ENCODE measurements around the gene ALG1. TPM values are rescaled to one million over a fixed set of nuclear protein-coding genes. Genes with fewer than 3 reads are reported as not detected.

The ALG1 gene
- total RNA-seq, 2 experiments from 2014 or later = 19.6 to 22.3 TPM

GRCh38 chr16:5059386-5060072 is 12.1 kb upstream of the ALG1 start:
- no peak overlapping the region for H3K27ac Mint-ChIP-seq
- peaks cover 7% of the 10 kb centered on the region for H3K4me1 Mint-ChIP-seq
- DNase-seq = no peak
- no peaks in the 10 kb centered on the region for H3K36me3 Mint-ChIP-seq
- peaks cover 2% of the 10 kb centered on the region for H3K27me3 Mint-ChIP-seq
- no peak for ATAC-seq (ENCODE audit: low read depth)
- POLR2A ChIA-PET = no interaction called here
- no peaks in the 10 kb centered on the region for H3K9me3 Mint-ChIP-seq
- no peak overlapping the region for H3K4me3 Mint-ChIP-seq

GRCh38 chr16:5060073-5060641 is 11.5 kb upstream of the ALG1 start:
- POLR2A ChIA-PET = no interaction called here

GRCh38 chr16:5062051-5062450 is 9.6 kb upstream of the ALG1 start:
- Mint-ChIP-seq H3K4me1 (peaks cover 7% of the 10 kb centered on the region), H3K9me3 (no peaks in the 10 kb centered on the region), H3K27me3 (peaks cover 2% of the 10 kb centered on the region), H3K4me3 (no peak overlapping the region), H3K36me3 (no peaks in the 10 kb centered on the region), H3K27ac (no peak overlapping the region)
- POLR2A ChIA-PET = interaction anchor here (0.8 kb wide), 1 partner anchor 28 kb away, joined by 5 read pairs; no protein-coding TSS in a partner anchor
- DNase-seq (no peak), ATAC-seq (ENCODE audit: low read depth) (no peak)

More at GRCh38 chr16:5060073-5060641, 11.5 kb upstream of the ALG1 start:
- ATAC-seq (ENCODE audit: low read depth) (no peak), DNase-seq (no peak)
- Mint-ChIP-seq H3K27ac (no peak overlapping the region), H3K9me3 (no peaks in the 10 kb centered on the region), H3K4me1 (peaks cover 7% of the 10 kb centered on the region), H3K27me3 (peaks cover 2% of the 10 kb centered on the region), H3K4me3 (no peak overlapping the region), H3K36me3 (no peaks in the 10 kb centered on the region)

GRCh38 chr16:5062790-5063765 is 8.6 kb upstream of the ALG1 start:
- peaks cover 3% of the 10 kb centered on the region for H3K27me3 Mint-ChIP-seq
- ATAC-seq (ENCODE audit: low read depth) (no peak), DNase-seq (no peak)
- POLR2A ChIA-PET = no interaction called here
- no peak overlapping the region for H3K4me3 Mint-ChIP-seq
- no peak overlapping the region for H3K27ac Mint-ChIP-seq
- peaks cover 7% of the 10 kb centered on the region for H3K4me1 Mint-ChIP-seq
- no peaks in the 10 kb centered on the region for H3K36me3 Mint-ChIP-seq
- no peaks in the 10 kb centered on the region for H3K9me3 Mint-ChIP-seq

- Mint-ChIP-seq H3K4me3 (no peak overlapping the region), H3K9me3 (no peaks in the 10 kb centered on the region), H3K36me3 (no peaks in the 10 kb centered on the region), H3K27me3 (peaks cover 2% of the 10 kb centered on the region), H3K27ac (no peak overlapping the region), H3K4me1 (peaks cover 6% of the 10 kb centered on the region)
- ATAC-seq (ENCODE audit: low read depth) (no peak), DNase-seq (no peak)
- POLR2A ChIA-PET = no interaction called here
Observed at GRCh38 chr16:5064915-5065314, 6.7 kb upstream of the ALG1 start.

- ATAC-seq (ENCODE audit: low read depth) = no peak
Observed at GRCh38 chr16:5065326-5065725, 6.3 kb upstream of the ALG1 start.

GRCh38 chr16:5065813-5066212 is 5.8 kb upstream of the ALG1 start, which contains the start of gene C16orf89:
C16orf89 (minus strand) TSS chr16:5065956; CDS start chr16:5065908, 48 bp downstream.
- Mint-ChIP-seq H3K27ac (no peak within 1 kb of the TSS), H3K9me3 (no peaks in the 10 kb centered on the region), H3K4me3 (no peak within 1 kb of the TSS)

More at GRCh38 chr16:5065326-5065725, 6.3 kb upstream of the ALG1 start:
- H3K9me3 Mint-ChIP-seq = no peaks in the 10 kb centered on the region
- no peak overlapping the region for H3K27ac Mint-ChIP-seq
- peaks cover 2% of the 10 kb centered on the region for H3K27me3 Mint-ChIP-seq
- no peaks in the 10 kb centered on the region for H3K36me3 Mint-ChIP-seq
- H3K4me1 Mint-ChIP-seq = peaks cover 6% of the 10 kb centered on the region
- POLR2A ChIA-PET = no interaction called here
- H3K4me3 Mint-ChIP-seq = no peak overlapping the region
- no peak for DNase-seq

GRCh38 chr16:5066511-5066910 is 5.1 kb upstream of the ALG1 start:
- Mint-ChIP-seq H3K9me3 (no peaks in the 10 kb centered on the region), H3K4me3 (no peak overlapping the region), H3K4me1 (peaks cover 8% of the 10 kb centered on the region), H3K36me3 (no peaks in the 10 kb centered on the region), H3K27ac (no peak overlapping the region), H3K27me3 (peaks cover 2% of the 10 kb centered on the region)
- DNase-seq (no peak), ATAC-seq (ENCODE audit: low read depth) (no peak)
- POLR2A ChIA-PET = no interaction called here

More at GRCh38 chr16:5065813-5066212, 5.8 kb upstream of the ALG1 start, which contains the start of gene C16orf89:
- Mint-ChIP-seq H3K27me3 (peaks cover 2% of the 10 kb centered on the region), H3K4me1 (peaks cover 6% of the 10 kb centered on the region), H3K36me3 (no peaks in the 10 kb centered on the region)
- ATAC-seq (ENCODE audit: low read depth) = no peak
- DNase-seq = no peak
- POLR2A ChIA-PET = no interaction called here

- peaks cover 2% of the 10 kb centered on the region for H3K27me3 Mint-ChIP-seq
- ATAC-seq (ENCODE audit: low read depth) = no peak
- no peak overlapping the region for H3K4me3 Mint-ChIP-seq
- no peaks in the 10 kb centered on the region for H3K9me3 Mint-ChIP-seq
- no peak overlapping the region for H3K27ac Mint-ChIP-seq
- no peaks in the 10 kb centered on the region for H3K36me3 Mint-ChIP-seq
- no peak for DNase-seq
- peaks cover 11% of the 10 kb centered on the region for H3K4me1 Mint-ChIP-seq
- POLR2A ChIA-PET = no interaction called here
Observed at GRCh38 chr16:5069048-5069447, 2.6 kb upstream of the ALG1 start.

GRCh38 chr16:5069854-5070253 is 1.8 kb upstream of the ALG1 start:
- no peak for ATAC-seq (ENCODE audit: low read depth)
- Mint-ChIP-seq H3K9me3 (no peaks in the 10 kb centered on the region), H3K4me1 (peaks cover 11% of the 10 kb centered on the region), H3K27me3 (peaks cover 2% of the 10 kb centered on the region), H3K4me3 (no peak overlapping the region), H3K27ac (no peak overlapping the region), H3K36me3 (peaks cover 4% of the 10 kb centered on the region)
- POLR2A ChIA-PET = no interaction called here
- no peak for DNase-seq

- peak overlapping the region; percentile 92 for H3K27ac Mint-ChIP-seq
- no peak overlapping the region for H3K4me3 Mint-ChIP-seq
- H3K4me1 Mint-ChIP-seq = peaks cover 11% of the 10 kb centered on the region
- no peak for DNase-seq
- peaks cover 2% of the 10 kb centered on the region for H3K27me3 Mint-ChIP-seq
- no peaks in the 10 kb centered on the region for H3K9me3 Mint-ChIP-seq
- ATAC-seq (ENCODE audit: low read depth) = no peak
- POLR2A ChIA-PET = interaction anchor here (0.6 to 1.7 kb wide), 2 partner anchors 37 to 497 kb away, joined by 3 to 5 read pairs; partner anchors contain the start of gene NAGPA
- peaks cover 6% of the 10 kb centered on the region for H3K36me3 Mint-ChIP-seq
Observed at GRCh38 chr16:5070431-5071186, 1.0 kb upstream of the ALG1 start.

GRCh38 chr16:5071341-5071680 is 332 bp upstream of the ALG1 start:
- peaks cover 11% of the 10 kb centered on the region for H3K4me1 Mint-ChIP-seq
- peaks cover 2% of the 10 kb centered on the region for H3K27me3 Mint-ChIP-seq
- POLR2A ChIA-PET = interaction anchor here (0.6 to 1.7 kb wide), 3 partner anchors 37 to 498 kb away, joined by 3 to 6 read pairs (median 5); partner anchors contain the start of gene NAGPA
- peaks cover 8% of the 10 kb centered on the region for H3K36me3 Mint-ChIP-seq
- ATAC-seq (ENCODE audit: low read depth) = no peak
- H3K9me3 Mint-ChIP-seq = no peaks in the 10 kb centered on the region
- no peak for DNase-seq
- H3K4me3 Mint-ChIP-seq = peak overlapping the region; percentile 95
- H3K27ac Mint-ChIP-seq = peak overlapping the region; percentile 92
